Astrocyte (in vitro differentiated cells and primary cell): ENCODE measurements around the gene GRB10. TPM values are rescaled to one million over a fixed set of nuclear protein-coding genes. Genes with fewer than 3 reads are reported as not detected.

Experiments used
- DNase-seq: peaks from one replicate; pipeline ENCODE4 v3.0.0-alpha.2; 2010; ENCODE audit warnings: low read depth
- FAIRE-seq: peaks from 2 replicates; lab custom pipeline; 2011; peaks lifted over from hg19 to GRCh38; lab: Jason Lieb, UNC
- H2AFZ ChIP-seq: 2 replicates; pipeline ENCODE4 v1.6.0; 2012; ENCODE audit warnings: low read depth, low read length, inconsistent platforms
- H3K27ac ChIP-seq: 2 replicates; pipeline ENCODE4 v1.5.1; 2011; ENCODE audit warnings: low read depth, low read length, inconsistent platforms
- H3K27me3 ChIP-seq: 2 replicates; pipeline ENCODE4 v1.6.0; 2011; ENCODE audit warnings: low read length, inconsistent platforms; ENCODE audit not compliant: insufficient read depth
- H3K36me3 ChIP-seq: 2 replicates; pipeline ENCODE4 v1.5.1; 2011; ENCODE audit warnings: low read length, inconsistent platforms; ENCODE audit not compliant: insufficient read depth
- H3K4me1 ChIP-seq: 2 replicates; pipeline ENCODE4 v1.5.1; 2011; ENCODE audit warnings: low read length, inconsistent platforms; ENCODE audit not compliant: insufficient read depth
- H3K4me2 ChIP-seq: 2 replicates; pipeline ENCODE4 v1.6.0; 2012; ENCODE audit warnings: low read length, inconsistent platforms
- H3K4me3 ChIP-seq: 2 replicates; pipeline ENCODE4 v1.5.1; 2011; ENCODE audit warnings: low read depth, mild to moderate bottlenecking, low read length, inconsistent platforms; ENCODE audit not compliant: insufficient read depth
- H3K79me2 ChIP-seq: 2 replicates; pipeline ENCODE4 v1.6.0; 2012; ENCODE audit warnings: mild to moderate bottlenecking, low read length, inconsistent platforms; ENCODE audit not compliant: insufficient read depth
- H3K9ac ChIP-seq: 2 replicates; pipeline ENCODE4 v1.6.0; 2012; ENCODE audit warnings: mild to moderate bottlenecking, low read length, inconsistent platforms
- H3K9me3 ChIP-seq: 2 replicates; pipeline ENCODE4 v1.5.1; 2012; ENCODE audit warnings: low read depth, mild to moderate bottlenecking, low read length, inconsistent platforms; ENCODE audit not compliant: insufficient read depth
- H4K20me1 ChIP-seq: 2 replicates; pipeline ENCODE4 v1.6.0; 2012; ENCODE audit warnings: low read length, inconsistent platforms; ENCODE audit not compliant: insufficient read depth
- H3K27ac Mint-ChIP-seq: one replicate; pipeline ENCODE4 v1.8.0; 2021; ENCODE audit warnings: mild to moderate bottlenecking, mixed read lengths; ENCODE audit not compliant: unreplicated experiment
- H3K27me3 Mint-ChIP-seq: one replicate; pipeline ENCODE4 v1.8.0; 2021; ENCODE audit warnings: low read depth, mixed read lengths; ENCODE audit not compliant: unreplicated experiment
- H3K36me3 Mint-ChIP-seq: one replicate; pipeline ENCODE4 v1.8.0; 2021; ENCODE audit warnings: low read depth, mixed read lengths; ENCODE audit not compliant: unreplicated experiment
- H3K4me1 Mint-ChIP-seq: one replicate; pipeline ENCODE4 v1.8.0; 2021; ENCODE audit warnings: low read depth, mixed read lengths; ENCODE audit not compliant: unreplicated experiment
- H3K4me3 Mint-ChIP-seq: one replicate; pipeline ENCODE4 v1.8.0; 2021; ENCODE audit warnings: mild to moderate bottlenecking, moderate library complexity, mixed read lengths; ENCODE audit not compliant: unreplicated experiment
- H3K9me3 Mint-ChIP-seq: one replicate; pipeline ENCODE4 v1.8.0; 2021; ENCODE audit warnings: mild to moderate bottlenecking, mixed read lengths; ENCODE audit not compliant: unreplicated experiment
- EZH2 ChIP-seq: IDR thresholded peaks from 2 replicates; pipeline ENCODE4 v1.6.1; 2012; ENCODE audit warnings: mild to moderate bottlenecking, low read length, inconsistent platforms; ENCODE audit not compliant: insufficient read depth
- total RNA-seq: library from RNA; stranded (reverse); gene quantifications from 2 replicates; pipeline ENCODE4 v1.2.1, GENCODE V29; 2021
- TF ChIP-seq, protein P1 (sequence below): IDR thresholded peaks from 2 replicates; pipeline ENCODE4 v1.5.1; 2011; ENCODE audit warnings: low read depth, mild to moderate bottlenecking, inconsistent platforms, low read length, moderate library complexity; ENCODE audit not compliant: insufficient read depth

The GRB10 gene
- total RNA-seq, 1 donor from 2014 or later: 81.9 TPM

DNA sequence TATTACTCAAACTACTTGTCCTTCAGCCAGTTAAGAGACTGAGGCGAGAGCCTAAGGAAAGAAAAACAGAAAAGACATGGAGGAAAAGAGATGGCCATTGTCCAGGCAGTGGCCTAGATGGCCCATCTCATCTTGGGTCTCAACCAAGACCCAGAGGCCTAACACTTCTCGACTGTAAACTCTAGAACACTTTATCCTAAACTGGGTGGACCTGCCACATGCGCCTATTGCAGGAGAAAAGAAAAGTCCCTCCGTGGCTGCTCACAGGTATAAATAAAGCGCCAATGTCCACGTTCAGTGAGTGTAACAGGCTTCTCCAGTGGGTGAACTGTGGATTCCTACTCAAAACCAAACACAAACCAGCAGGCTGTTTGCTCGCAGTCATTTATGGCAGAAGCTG is 124.8 kb downstream of the GRB10 start:
- Histone ChIP-seq H3K27ac (no peak overlapping the region), H3K36me3 (peaks cover 29% of the 10 kb centered on the region), H3K9me3 (no peaks in the 10 kb centered on the region), H4K20me1 (peaks cover 99% of the 10 kb centered on the region), H3K27me3 (no peaks in the 10 kb centered on the region), H3K4me2 (no peak overlapping the region), H3K79me2 (peaks cover 78% of the 10 kb centered on the region), H3K4me1 (no peaks in the 10 kb centered on the region), H2AFZ (no peak overlapping the region), H3K4me3 (no peak overlapping the region), H3K9ac (no peak overlapping the region)
- H3K36me3 Mint-ChIP-seq: peaks cover 35% of the 10 kb centered on the region
- H3K27me3 Mint-ChIP-seq: no peaks in the 10 kb centered on the region
- no peak overlapping the region for H3K4me3 Mint-ChIP-seq
- FAIRE-seq (no peak), DNase-seq (no peak)
- TF ChIP-seq, protein P1, sequence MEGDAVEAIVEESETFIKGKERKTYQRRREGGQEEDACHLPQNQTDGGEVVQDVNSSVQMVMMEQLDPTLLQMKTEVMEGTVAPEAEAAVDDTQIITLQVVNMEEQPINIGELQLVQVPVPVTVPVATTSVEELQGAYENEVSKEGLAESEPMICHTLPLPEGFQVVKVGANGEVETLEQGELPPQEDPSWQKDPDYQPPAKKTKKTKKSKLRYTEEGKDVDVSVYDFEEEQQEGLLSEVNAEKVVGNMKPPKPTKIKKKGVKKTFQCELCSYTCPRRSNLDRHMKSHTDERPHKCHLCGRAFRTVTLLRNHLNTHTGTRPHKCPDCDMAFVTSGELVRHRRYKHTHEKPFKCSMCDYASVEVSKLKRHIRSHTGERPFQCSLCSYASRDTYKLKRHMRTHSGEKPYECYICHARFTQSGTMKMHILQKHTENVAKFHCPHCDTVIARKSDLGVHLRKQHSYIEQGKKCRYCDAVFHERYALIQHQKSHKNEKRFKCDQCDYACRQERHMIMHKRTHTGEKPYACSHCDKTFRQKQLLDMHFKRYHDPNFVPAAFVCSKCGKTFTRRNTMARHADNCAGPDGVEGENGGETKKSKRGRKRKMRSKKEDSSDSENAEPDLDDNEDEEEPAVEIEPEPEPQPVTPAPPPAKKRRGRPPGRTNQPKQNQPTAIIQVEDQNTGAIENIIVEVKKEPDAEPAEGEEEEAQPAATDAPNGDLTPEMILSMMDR: no peak
- TF ChIP-seq EZH2: no peak
- no peak overlapping the region for H3K27ac Mint-ChIP-seq
- H3K4me1 Mint-ChIP-seq: peaks cover 10% of the 10 kb centered on the region
- no peaks in the 10 kb centered on the region for H3K9me3 Mint-ChIP-seq

DNA sequence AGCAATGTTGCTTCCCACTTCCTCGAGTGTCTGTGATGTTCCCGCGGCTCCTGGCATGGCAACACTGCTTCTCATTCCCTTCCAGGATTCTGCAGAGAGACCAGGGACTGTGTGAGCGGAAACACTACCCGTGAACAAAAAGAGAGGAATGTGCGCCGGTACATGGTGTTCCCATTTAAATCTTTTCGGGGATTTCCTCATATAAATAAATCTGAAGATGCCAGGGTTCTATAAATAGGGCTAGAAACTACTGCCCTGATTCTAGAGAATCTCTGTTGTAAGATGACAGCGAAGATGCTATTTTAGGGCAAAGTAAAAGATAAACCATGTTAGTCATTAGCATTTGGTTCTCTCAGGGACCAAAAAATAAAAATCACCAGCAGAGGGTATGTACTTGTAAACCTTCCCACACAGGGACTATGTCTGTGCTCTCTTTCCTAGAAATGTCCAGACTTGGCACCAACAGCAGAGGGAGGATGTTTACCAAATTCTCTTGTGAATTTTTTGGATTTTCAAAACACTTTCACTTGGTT is 125.3 kb downstream of the GRB10 start:
- peaks cover 29% of the 10 kb centered on the region for H3K36me3 ChIP-seq
- no peak overlapping the region for H3K27ac ChIP-seq
- no peak overlapping the region for H2AFZ ChIP-seq
- H3K4me2 ChIP-seq: no peak overlapping the region
- H3K9me3 Mint-ChIP-seq: no peaks in the 10 kb centered on the region
- H3K27me3 Mint-ChIP-seq: no peaks in the 10 kb centered on the region
- TF ChIP-seq, protein P1: no peak
- no peak for TF ChIP-seq EZH2
- peaks cover 13% of the 10 kb centered on the region for H3K4me1 Mint-ChIP-seq
- no peak overlapping the region for H3K27ac Mint-ChIP-seq
- H3K9me3 ChIP-seq: no peaks in the 10 kb centered on the region
- no peaks in the 10 kb centered on the region for H3K27me3 ChIP-seq
- no peaks in the 10 kb centered on the region for H3K4me1 ChIP-seq
- no peak overlapping the region for H3K4me3 ChIP-seq
- FAIRE-seq (no peak), DNase-seq (no peak)
- H3K36me3 Mint-ChIP-seq: peaks cover 34% of the 10 kb centered on the region
- peaks cover 75% of the 10 kb centered on the region for H3K79me2 ChIP-seq
- peaks cover 99% of the 10 kb centered on the region for H4K20me1 ChIP-seq
- H3K9ac ChIP-seq: no peak overlapping the region
- H3K4me3 Mint-ChIP-seq: no peak overlapping the region

DNA sequence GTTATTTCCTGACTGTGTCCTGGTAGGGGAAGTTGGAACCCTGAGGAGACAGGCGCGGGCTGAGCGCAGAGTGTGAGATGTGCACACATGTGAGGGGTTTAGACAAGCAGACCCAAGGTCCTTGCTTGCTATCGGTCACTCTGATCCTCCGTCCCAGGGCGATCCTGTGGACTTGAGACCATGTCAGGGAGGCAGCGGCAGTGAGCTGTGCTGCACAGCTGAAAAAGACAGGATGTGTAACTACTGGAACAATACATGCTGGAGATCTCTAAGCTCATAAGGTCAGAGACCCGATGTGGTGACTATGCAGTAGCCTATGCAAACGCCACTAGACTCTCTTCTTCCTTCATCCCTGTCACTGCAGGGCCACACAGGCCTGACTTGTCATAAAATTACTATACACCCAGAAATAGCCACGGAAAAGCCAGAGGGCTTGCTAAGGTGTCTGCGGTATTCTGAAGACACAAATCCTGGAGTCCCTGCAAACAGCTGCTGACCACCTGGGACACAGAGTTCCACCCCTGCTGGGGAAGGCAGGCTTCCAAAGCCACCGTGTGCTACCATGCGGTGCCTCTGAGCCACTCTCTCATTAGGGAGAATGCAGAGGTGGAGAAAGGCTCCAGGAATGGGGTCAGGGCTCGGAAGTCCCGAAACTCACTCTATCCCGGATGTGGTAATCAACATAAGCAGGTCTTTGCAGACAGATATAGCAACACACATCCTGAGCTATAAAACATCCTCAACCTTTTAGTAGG is 126.4 kb downstream of the GRB10 start:
- H2AFZ ChIP-seq: no peak overlapping the region
- no peaks in the 10 kb centered on the region for H3K4me1 ChIP-seq
- Mint-ChIP-seq H3K4me3 (no peak overlapping the region), H3K9me3 (no peaks in the 10 kb centered on the region), H3K27ac (no peak overlapping the region), H3K36me3 (peaks cover 32% of the 10 kb centered on the region), H3K4me1 (peaks cover 14% of the 10 kb centered on the region), H3K27me3 (no peaks in the 10 kb centered on the region)
- H4K20me1 ChIP-seq: peaks cover 99% of the 10 kb centered on the region
- no peak overlapping the region for H3K27ac ChIP-seq
- H3K9ac ChIP-seq: no peak overlapping the region
- H3K27me3 ChIP-seq: no peaks in the 10 kb centered on the region
- TF ChIP-seq EZH2: no peak
- TF ChIP-seq, protein P1: no peak
- H3K36me3 ChIP-seq: peaks cover 22% of the 10 kb centered on the region
- H3K4me2 ChIP-seq: no peak overlapping the region
- peaks cover 73% of the 10 kb centered on the region for H3K79me2 ChIP-seq
- DNase-seq (no peak), FAIRE-seq (no peak)
- no peaks in the 10 kb centered on the region for H3K9me3 ChIP-seq
- no peak overlapping the region for H3K4me3 ChIP-seq
